Effector memory CD4-positive, alpha-beta T cell (primary cell): Measurements from ENCODE around the gene TECPR1.

Source experiments
- DNase-seq, 3 donors: peaks; one replicate each; pipeline ENCODE4 v3.0.0-alpha.2; 2020
- H3K27ac ChIP-seq: 2 replicates; pipeline ENCODE4 v1.7.0; 2013; ENCODE audit warnings: mild to moderate bottlenecking, low read length, moderate library complexity; ENCODE audit not compliant: insufficient read depth, poor library complexity, severe bottlenecking
- H3K27me3 ChIP-seq: replicated peaks from 2 replicates; pipeline ENCODE4 v1.7.0; 2013; ENCODE audit warnings: mild to moderate bottlenecking, low read length; ENCODE audit not compliant: insufficient read depth, control insufficient read depth, poor library complexity, severe bottlenecking
- H3K36me3 ChIP-seq: 2 replicates; pipeline ENCODE4 v1.7.0; 2013; ENCODE audit warnings: mild to moderate bottlenecking, low read length, moderate library complexity; ENCODE audit not compliant: control insufficient read depth, insufficient read depth
- H3K4me1 ChIP-seq: 2 replicates; pipeline ENCODE4 v1.7.0; 2013; ENCODE audit warnings: low read length, mild to moderate bottlenecking; ENCODE audit not compliant: control insufficient read depth, insufficient read depth, poor library complexity, severe bottlenecking
- H3K4me3 ChIP-seq: 2 replicates; pipeline ENCODE4 v1.7.0; 2013; ENCODE audit warnings: low read length, low read depth, mild to moderate bottlenecking; ENCODE audit not compliant: insufficient read depth, poor library complexity, severe bottlenecking
- H3K9me3 ChIP-seq: 2 replicates; pipeline ENCODE4 v1.7.0; 2013; ENCODE audit warnings: mild to moderate bottlenecking, low read length, moderate library complexity; ENCODE audit not compliant: control insufficient read depth

The TECPR1 gene

GRCh38 chr7:98191668-98192431, 60.2 kb downstream of the TECPR1 start:
- Histone ChIP-seq H3K4me3 (no peak overlapping the region), H3K27me3 (no peaks in the 10 kb centered on the region), H3K27ac (no peak overlapping the region), H3K36me3 (peaks cover 54% of the 10 kb centered on the region), H3K4me1 (no peaks in the 10 kb centered on the region), H3K9me3 (no peaks in the 10 kb centered on the region)
- no peak for DNase-seq

GRCh38 chr7:98189559-98189958, 62.5 kb downstream of the TECPR1 start:
- no peaks in the 10 kb centered on the region for H3K27me3 ChIP-seq
- DNase-seq: no peak
- no peaks in the 10 kb centered on the region for H3K4me1 ChIP-seq
- H3K9me3 ChIP-seq: no peaks in the 10 kb centered on the region
- H3K36me3 ChIP-seq: peaks cover 45% of the 10 kb centered on the region
- H3K4me3 ChIP-seq: no peak overlapping the region
- H3K27ac ChIP-seq: no peak overlapping the region

- H3K4me3 ChIP-seq: no peak overlapping the region
- H3K9me3 ChIP-seq: no peaks in the 10 kb centered on the region
- peaks cover 22% of the 10 kb centered on the region for H3K36me3 ChIP-seq
- H3K27ac ChIP-seq: no peak overlapping the region
- H3K27me3 ChIP-seq: no peaks in the 10 kb centered on the region
- DNase-seq: no peak
- H3K4me1 ChIP-seq: no peaks in the 10 kb centered on the region
Observed at GRCh38 chr7:98187138-98187502, 64.9 kb downstream of the TECPR1 start.

- H3K9me3 ChIP-seq: no peaks in the 10 kb centered on the region
- H3K27ac ChIP-seq: no peak overlapping the region
- H3K4me1 ChIP-seq: no peaks in the 10 kb centered on the region
- peaks cover 17% of the 10 kb centered on the region for H3K36me3 ChIP-seq
- no peak overlapping the region for H3K4me3 ChIP-seq
- no peaks in the 10 kb centered on the region for H3K27me3 ChIP-seq
- no peak for DNase-seq
Observed at GRCh38 chr7:98186452-98187137, 65.4 kb downstream of the TECPR1 start.

GRCh38 chr7:98185101-98185500, 66.9 kb downstream of the TECPR1 start:
- Histone ChIP-seq H3K4me1 (no peaks in the 10 kb centered on the region), H3K4me3 (no peak overlapping the region), H3K9me3 (no peaks in the 10 kb centered on the region), H3K36me3 (peaks cover 12% of the 10 kb centered on the region), H3K27ac (no peak overlapping the region), H3K27me3 (no peaks in the 10 kb centered on the region)
- DNase-seq: no peak

GRCh38 chr7:98180751-98181150, 71.3 kb downstream of the TECPR1 start:
- H3K27ac ChIP-seq: no peak overlapping the region
- H3K27me3 ChIP-seq: no peaks in the 10 kb centered on the region
- H3K4me3 ChIP-seq: no peak overlapping the region
- H3K36me3 ChIP-seq: peaks cover 6% of the 10 kb centered on the region
- H3K9me3 ChIP-seq: no peaks in the 10 kb centered on the region
- H3K4me1 ChIP-seq: no peaks in the 10 kb centered on the region
- no peak for DNase-seq

GRCh38 chr7:98178762-98179490, 73.1 kb downstream of the TECPR1 start:
- H3K9me3 ChIP-seq: no peaks in the 10 kb centered on the region
- no peak overlapping the region for H3K4me3 ChIP-seq
- no peaks in the 10 kb centered on the region for H3K4me1 ChIP-seq
- DNase-seq: no peak
- H3K27ac ChIP-seq: no peak overlapping the region
- H3K27me3 ChIP-seq: no peaks in the 10 kb centered on the region
- H3K36me3 ChIP-seq: peaks cover 18% of the 10 kb centered on the region

- H3K4me3 ChIP-seq: no peak overlapping the region
- no peak overlapping the region for H3K27ac ChIP-seq
- H3K4me1 ChIP-seq: no peaks in the 10 kb centered on the region
- no peaks in the 10 kb centered on the region for H3K27me3 ChIP-seq
- peaks cover 18% of the 10 kb centered on the region for H3K36me3 ChIP-seq
- DNase-seq: no peak
- H3K9me3 ChIP-seq: no peaks in the 10 kb centered on the region
Observed at GRCh38 chr7:98178321-98178720, 73.7 kb downstream of the TECPR1 start.

- Histone ChIP-seq H3K27me3 (no peaks in the 10 kb centered on the region), H3K4me3 (no peak overlapping the region), H3K9me3 (no peaks in the 10 kb centered on the region), H3K4me1 (no peaks in the 10 kb centered on the region), H3K36me3 (peaks cover 18% of the 10 kb centered on the region), H3K27ac (no peak overlapping the region)
- DNase-seq: no peak
Observed at GRCh38 chr7:98177553-98177952, 74.5 kb downstream of the TECPR1 start.
